HG02852 (cell line): ENCODE results near the gene CDK3.

Experiments
- ATAC-seq: cut with Tn5 transposase; IDR thresholded peaks from one replicate; pipeline ENCODE4 v1.9.1; 2021; ENCODE audit warnings: mild to moderate bottlenecking, moderate library complexity; ENCODE audit not compliant: unreplicated experiment

The CDK3 gene

GRCh38 chr17:76013377-76013932 is 12.8 kb downstream of the CDK3 start:
- ATAC-seq = no peak

- no peak for ATAC-seq
Observed at GRCh38 chr17:76014100-76014924, 13.7 kb downstream of the CDK3 start.

- no peak for ATAC-seq
Observed at GRCh38 chr17:76014925-76015261, 14.2 kb downstream of the CDK3 start.

GRCh38 chr17:76017481-76018339 is 17.1 kb downstream of the CDK3 start:
- ATAC-seq = no peak

- ATAC-seq = no peak
Observed at GRCh38 chr17:76018340-76018680, 17.7 kb downstream of the CDK3 start.

- ATAC-seq = no peak
Observed at GRCh38 chr17:76018801-76019200, 18.1 kb downstream of the CDK3 start.

- ATAC-seq = no peak
Observed at GRCh38 chr17:76019833-76020467, 19.3 kb downstream of the CDK3 start.

- no peak for ATAC-seq
Observed at GRCh38 chr17:76022285-76022684, 21.6 kb downstream of the CDK3 start.

- ATAC-seq = no peak
Observed at GRCh38 chr17:76022973-76023899, 22.6 kb downstream of the CDK3 start.

- no peak for ATAC-seq
Observed at GRCh38 chr17:76023900-76024237, 23.2 kb downstream of the CDK3 start.

- no peak for ATAC-seq
Observed at GRCh38 chr17:76024353-76024752, 23.7 kb downstream of the CDK3 start.

GRCh38 chr17:76025294-76025693 is 24.6 kb downstream of the CDK3 start:
- no peak for ATAC-seq

GRCh38 chr17:76026714-76027158 is 26.1 kb downstream of the CDK3 start:
- ATAC-seq = no peak

- no peak for ATAC-seq
Observed at GRCh38 chr17:76027159-76027839, 26.6 kb downstream of the CDK3 start, which contains the start of gene EVPL. Gene EVPL, minus strand, starts transcription at chr17:76027306. Its CDS starts 108 bp downstream, at chr17:76027198.

- ATAC-seq = no peak
Observed at GRCh38 chr17:76032073-76032779, 31.6 kb downstream of the CDK3 start.

- no peak for ATAC-seq
Observed at GRCh38 chr17:76032780-76033108, 32.1 kb downstream of the CDK3 start.

GRCh38 chr17:76033139-76033538 is 32.5 kb downstream of the CDK3 start:
- ATAC-seq = no peak

- no peak for ATAC-seq
Observed at GRCh38 chr17:76034428-76035350, 34.0 kb downstream of the CDK3 start.
